Ovary (tissue), 9 donors: Measurements from ENCODE around the gene GPAM. TPM values are rescaled to one million over a fixed set of nuclear protein-coding genes. Genes with fewer than 3 reads are reported as not detected.

Experiments used
- DNase-seq, 5 donors: peaks; one replicate each; pipeline ENCODE4 v3.0.0-alpha.2; 2019 to 2020
- H3K27ac ChIP-seq, 2 donors: fragments of 200-600 bp; one replicate each; pipeline versions ENCODE4 v1.5.1 to v1.8.0; 2019 to 2022
- H3K27me3 ChIP-seq: fragments of 200-600 bp; one replicate; pipeline ENCODE4 v1.8.0; 2022
- H3K36me3 ChIP-seq: fragments of 200-600 bp; sonication (generic); one replicate; pipeline ENCODE4 v1.5.1; 2019
- H3K4me1 ChIP-seq: one replicate; pipeline ENCODE4 v1.8.1; 2013; ENCODE audit warnings: mild to moderate bottlenecking, moderate library complexity; ENCODE audit not compliant: insufficient read depth
- H3K4me3 ChIP-seq: fragments of 200-600 bp; sonication (generic); one replicate; pipeline ENCODE4 v1.5.1; 2017
- H3K9me3 ChIP-seq, 2 donors: fragments of 200-600 bp in 1 of 2; sonication (generic) in 1 of 2; one replicate each; pipeline versions ENCODE4 v1.5.1 to v1.8.1; 2013 to 2019; ENCODE audit warnings: mild to moderate bottlenecking in 1 of 2, moderate library complexity in 1 of 2
- CTCF ChIP-seq, 3 donors: fragments of 450-650 bp in 2 of 3; fragments of 200-600 bp in 1 of 3; IDR thresholded peaks; one replicate each; pipeline versions ENCODE4 v1.5.1 to v1.8.0; 2016 to 2022; ENCODE audit warnings: antibody characterized with exemption in 3 of 3, mild to moderate bottlenecking in 1 of 3
- EP300 ChIP-seq: sonication (generic); formaldehyde crosslinking; IDR thresholded peaks from one replicate; pipeline ENCODE4 v1.6.1; 2017; ENCODE audit warnings: antibody characterized with exemption
- POLR2A ChIP-seq: fragments of 450-650 bp; IDR thresholded peaks from one replicate; pipeline ENCODE4 v1.6.1; 2017; ENCODE audit warnings: antibody characterized with exemption, mild to moderate bottlenecking, moderate library complexity
- WGBS, 3 donors: extraction: QIAGEN DNeasy Blood & Tissue Kit in 1 of 3; methylation state at CpG; one replicate each; pipeline versions ENCODE4 v1.1.5 to v1.1.7; 2013 to 2017; 5-methylcytosine and 5-hydroxymethylcytosine counted together
- intact Hi-C, 4 donors: fragments of 100-400 bp; cut with DNase I; formaldehyde crosslinking; loops; one replicate each; pipeline versions ENCODE4 v1.11.0 to v1.15.1; 2022 to 2023
- polyA plus RNA-seq, 2 donors: library from polyadenylated mRNA; stranded (reverse); fragments of 200-250 nt in 1 of 2; fragments of 350-450 nt in 1 of 2; fragmentation: Illumina TruSeq in 1 of 2; extraction: RNeasy Lipid Tissue Mini Kit (QIAGEN cat#74804) in 1 of 2; gene quantifications; one replicate each; pipeline ENCODE4 v1.2.3, GENCODE V29; 2013 to 2014
- total RNA-seq, 7 donors: library from RNA; depleted of rRNA in 2 of 7; stranded (reverse); fragments of >200 nt in 2 of 7; fragmentation: NEBNext Ultra II Directional in 3 of 7; extraction: Animal tissue kit (Norgen Biotek cat#: 25700) in 3 of 7; gene quantifications; one replicate each; pipeline versions ENCODE4 v1.1.0 to v1.2.4, GENCODE V29; 2016 to 2023
- donor health status: DM: no; HTN: no; CAD: no; lungs with moderate emphysema.
- donor health status: DM: no; HTN: no; CAD: no.
- donor health status: Bipolar disorder and iron deficiency.
- donor health status: DM: yes; HTN: yes; CAD: no.
- donor health status: DM: no; HTN: no; CAD: no.
- donor health status: DM: yes; HTN: yes; CAD: no.

Gene GPAM
- total and polyA plus RNA-seq, 9 donors, result 3.3 to 22.1 (median 8.7) TPM

GRCh38 chr10:112140110-112140970, 43.2 kb downstream of the GPAM start:
- Histone ChIP-seq H3K9me3 (no peaks in the 10 kb centered on the region), H3K27ac (no peak overlapping the region), H3K36me3 (no peaks in the 10 kb centered on the region), H3K4me1 (no peaks in the 10 kb centered on the region), H3K4me3 (no peak overlapping the region), H3K27me3 (no peaks in the 10 kb centered on the region)
- intact Hi-C loops, result no loop called here
- 18 to 31% (median 24%) methylated on average over 11 of the region's 11 CpGs for WGBS, 3 donors
- peak; percentile 13 to 49 (median 37) for DNase-seq
- TF ChIP-seq EP300 (no peak), CTCF (IDR thresholded peaks at IDR 0.05) (peak in 1 of 3 donors; percentile 42), POLR2A (no peak)

GRCh38 chr10:112139176-112139575, 44.4 kb downstream of the GPAM start:
- no peaks in the 10 kb centered on the region for H3K9me3 ChIP-seq
- no peak overlapping the region for H3K4me3 ChIP-seq
- intact Hi-C loops, result no loop called here
- H3K27ac ChIP-seq, result no peak overlapping the region
- DNase-seq, result no peak
- TF ChIP-seq POLR2A (no peak), CTCF (IDR thresholded peaks at IDR 0.05) (no peak), EP300 (no peak)
- no peaks in the 10 kb centered on the region for H3K36me3 ChIP-seq
- no peaks in the 10 kb centered on the region for H3K27me3 ChIP-seq
- no peaks in the 10 kb centered on the region for H3K4me1 ChIP-seq
- 83 to 99% (median 89%) methylated on average over 7 of the region's 7 CpGs for WGBS, 3 donors

- H3K27ac ChIP-seq, result no peak overlapping the region
- WGBS, 3 donors, result 51 to 63% (median 51%) methylated on average over 13 of the region's 13 CpGs
- no peaks in the 10 kb centered on the region for H3K4me1 ChIP-seq
- H3K36me3 ChIP-seq, result no peaks in the 10 kb centered on the region
- DNase-seq, result peak; percentile 24 to 66 (median 51)
- intact Hi-C loops, result no loop called here
- no peak overlapping the region for H3K4me3 ChIP-seq
- no peaks in the 10 kb centered on the region for H3K9me3 ChIP-seq
- H3K27me3 ChIP-seq, result no peaks in the 10 kb centered on the region
- no peak for TF ChIP-seq POLR2A
- TF ChIP-seq EP300, result no peak
- peak; percentile 27 to 34 (median 32) for TF ChIP-seq CTCF (IDR thresholded peaks at IDR 0.05)
Observed at GRCh38 chr10:112137154-112137987, 46.2 kb downstream of the GPAM start.

- Histone ChIP-seq H3K4me3 (no peak overlapping the region), H3K4me1 (no peaks in the 10 kb centered on the region), H3K36me3 (no peaks in the 10 kb centered on the region), H3K27me3 (no peaks in the 10 kb centered on the region), H3K27ac (no peak overlapping the region), H3K9me3 (no peaks in the 10 kb centered on the region)
- intact Hi-C loops, result no loop called here
- 64% methylated on average over 5 of the region's 5 CpGs for WGBS, 3 donors
- DNase-seq, result no peak
- TF ChIP-seq POLR2A (no peak), EP300 (no peak)
Observed at GRCh38 chr10:112136486-112137153, 46.9 kb downstream of the GPAM start.
